ENCODE results near the gene CMIP.

The CMIP gene

GRCh38 chr16:81463296-81463890, 18.8 kb downstream of the CMIP start:
- 94 to 95% methylated on average over 16 of the region's 16 CpGs for WGBS, 2 experiments
- no peak overlapping the region for H3K27ac ChIP-seq (ENCODE audit: insufficient read depth, low read depth, low read length, poor library complexity, severe bottlenecking)
- no peaks in the 10 kb centered on the region for H3K36me3 ChIP-seq (ENCODE audit: control insufficient read depth, insufficient read depth, low read length)
- H3K4me3 ChIP-seq (ENCODE audit: insufficient read depth, low read depth, low read length) = no peak overlapping the region
- no peaks in the 10 kb centered on the region for H3K9me3 ChIP-seq (ENCODE audit: control insufficient read depth, low read length)
- peaks cover 3% of the 10 kb centered on the region for H3K4me1 ChIP-seq (ENCODE audit: control insufficient read depth, insufficient read depth, low read length)
- H3K27me3 ChIP-seq (ENCODE audit: control insufficient read depth, insufficient read depth, low read length, poor library complexity, severe bottlenecking) = no peaks in the 10 kb centered on the region

- Histone ChIP-seq H3K4me3 (ENCODE audit: insufficient read depth, low read depth, low read length) (no peak overlapping the region), H3K27me3 (ENCODE audit: control insufficient read depth, insufficient read depth, low read length, poor library complexity, severe bottlenecking) (no peaks in the 10 kb centered on the region), H3K4me1 (ENCODE audit: control insufficient read depth, insufficient read depth, low read length) (peaks cover 3% of the 10 kb centered on the region), H3K36me3 (ENCODE audit: control insufficient read depth, insufficient read depth, low read length) (no peaks in the 10 kb centered on the region), H3K27ac (ENCODE audit: insufficient read depth, low read depth, low read length, poor library complexity, severe bottlenecking) (no peak overlapping the region), H3K9me3 (ENCODE audit: control insufficient read depth, low read length) (no peaks in the 10 kb centered on the region)
- 94 to 97% methylated on average over 4 of the region's 5 CpGs for WGBS, 2 experiments
These were observed 19.7 kb downstream of the CMIP start for GRCh38 chr16:81464279-81464678.

DNA sequence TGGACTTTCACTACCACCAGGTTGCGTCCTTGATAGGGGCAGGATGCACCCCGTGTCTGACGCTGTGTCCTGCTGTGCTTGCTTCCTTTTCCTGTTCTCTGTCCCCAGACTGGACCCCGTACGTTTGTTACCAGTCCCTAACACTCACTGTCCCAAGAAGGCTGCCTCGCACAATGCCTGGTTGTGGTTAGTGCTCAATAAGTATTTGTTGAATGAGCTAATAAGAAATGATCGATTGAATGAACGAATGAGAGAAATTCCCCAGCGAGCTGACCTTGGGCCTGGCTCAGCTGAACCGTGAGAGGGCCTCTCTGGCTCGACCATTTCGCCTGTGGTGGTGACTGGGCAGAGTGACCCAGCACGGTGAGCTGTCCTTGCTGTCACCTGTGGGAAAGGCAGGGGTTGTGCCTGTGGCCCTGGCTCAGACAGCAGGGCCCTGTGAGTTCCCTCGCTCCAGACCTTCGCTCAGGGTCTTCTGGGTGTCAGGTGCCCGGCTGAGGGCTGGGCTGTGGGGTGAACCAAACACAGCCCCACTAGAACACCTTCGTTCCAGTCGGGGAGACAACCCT, 20.9 kb downstream of the CMIP start:
- Histone ChIP-seq H3K27me3 (ENCODE audit: control insufficient read depth, insufficient read depth, low read length, poor library complexity, severe bottlenecking) (no peaks in the 10 kb centered on the region), H3K4me3 (ENCODE audit: insufficient read depth, low read depth, low read length) (no peak overlapping the region), H3K36me3 (ENCODE audit: control insufficient read depth, insufficient read depth, low read length) (no peaks in the 10 kb centered on the region), H3K4me1 (ENCODE audit: control insufficient read depth, insufficient read depth, low read length) (peaks cover 3% of the 10 kb centered on the region), H3K27ac (ENCODE audit: insufficient read depth, low read depth, low read length, poor library complexity, severe bottlenecking) (no peak overlapping the region), H3K9me3 (ENCODE audit: control insufficient read depth, low read length) (no peaks in the 10 kb centered on the region)
- WGBS, 2 experiments = 91% methylated on average over 18 of the region's 18 CpGs

GRCh38 chr16:81466356-81466980, 21.9 kb downstream of the CMIP start:
- Histone ChIP-seq H3K27ac (ENCODE audit: insufficient read depth, low read depth, low read length, poor library complexity, severe bottlenecking) (no peak overlapping the region), H3K4me1 (ENCODE audit: control insufficient read depth, insufficient read depth, low read length) (peaks cover 3% of the 10 kb centered on the region), H3K4me3 (ENCODE audit: insufficient read depth, low read depth, low read length) (no peak overlapping the region), H3K36me3 (ENCODE audit: control insufficient read depth, insufficient read depth, low read length) (no peaks in the 10 kb centered on the region), H3K27me3 (ENCODE audit: control insufficient read depth, insufficient read depth, low read length, poor library complexity, severe bottlenecking) (no peaks in the 10 kb centered on the region), H3K9me3 (ENCODE audit: control insufficient read depth, low read length) (no peaks in the 10 kb centered on the region)
- WGBS, 2 experiments = 74 to 77% methylated on average over 7 of the region's 7 CpGs

GRCh38 chr16:81467072-81467471, 22.5 kb downstream of the CMIP start:
- peaks cover 3% of the 10 kb centered on the region for H3K4me1 ChIP-seq (ENCODE audit: control insufficient read depth, insufficient read depth, low read length)

DNA sequence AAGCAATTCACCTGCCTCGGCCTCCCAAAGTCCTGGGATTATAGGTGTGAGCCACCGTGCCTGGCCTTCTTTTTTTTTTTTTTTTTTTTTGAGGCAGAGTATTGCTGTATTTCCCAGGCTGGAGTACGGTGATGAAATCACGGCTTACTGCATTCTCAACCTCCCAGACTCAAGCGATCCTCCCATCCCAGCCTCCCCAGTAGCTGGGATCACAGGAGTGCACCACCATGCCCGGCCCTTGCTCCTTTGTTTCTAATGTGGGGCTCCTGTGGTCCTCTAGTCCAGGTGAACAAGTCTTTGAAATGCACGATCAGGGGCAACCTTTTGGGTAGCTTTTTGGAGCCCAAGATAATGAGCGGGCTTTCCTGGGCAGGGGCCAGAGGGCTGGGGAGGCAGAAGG, 23.2 kb downstream of the CMIP start:
- no peaks in the 10 kb centered on the region for H3K36me3 ChIP-seq (ENCODE audit: control insufficient read depth, insufficient read depth, low read length)
- H3K27me3 ChIP-seq (ENCODE audit: control insufficient read depth, insufficient read depth, low read length, poor library complexity, severe bottlenecking) = no peaks in the 10 kb centered on the region
- H3K27ac ChIP-seq (ENCODE audit: insufficient read depth, low read depth, low read length, poor library complexity, severe bottlenecking) = no peak overlapping the region
- no peak overlapping the region for H3K4me3 ChIP-seq (ENCODE audit: insufficient read depth, low read depth, low read length)
- 87 to 88% methylated on average over 8 of the region's 8 CpGs for WGBS, 2 experiments
- H3K4me1 ChIP-seq (ENCODE audit: control insufficient read depth, insufficient read depth, low read length) = peaks cover 10% of the 10 kb centered on the region
- no peaks in the 10 kb centered on the region for H3K9me3 ChIP-seq (ENCODE audit: control insufficient read depth, low read length)

More at GRCh38 chr16:81467072-81467471, 22.5 kb downstream of the CMIP start:
- H3K36me3 ChIP-seq (ENCODE audit: control insufficient read depth, insufficient read depth, low read length) = no peaks in the 10 kb centered on the region
- H3K9me3 ChIP-seq (ENCODE audit: control insufficient read depth, low read length) = no peaks in the 10 kb centered on the region
- 91% methylated on average over 10 to 11 of the region's 11 CpGs for WGBS, 2 experiments
- no peaks in the 10 kb centered on the region for H3K27me3 ChIP-seq (ENCODE audit: control insufficient read depth, insufficient read depth, low read length, poor library complexity, severe bottlenecking)
- H3K4me3 ChIP-seq (ENCODE audit: insufficient read depth, low read depth, low read length) = no peak overlapping the region
- H3K27ac ChIP-seq (ENCODE audit: insufficient read depth, low read depth, low read length, poor library complexity, severe bottlenecking) = no peak overlapping the region

DNA sequence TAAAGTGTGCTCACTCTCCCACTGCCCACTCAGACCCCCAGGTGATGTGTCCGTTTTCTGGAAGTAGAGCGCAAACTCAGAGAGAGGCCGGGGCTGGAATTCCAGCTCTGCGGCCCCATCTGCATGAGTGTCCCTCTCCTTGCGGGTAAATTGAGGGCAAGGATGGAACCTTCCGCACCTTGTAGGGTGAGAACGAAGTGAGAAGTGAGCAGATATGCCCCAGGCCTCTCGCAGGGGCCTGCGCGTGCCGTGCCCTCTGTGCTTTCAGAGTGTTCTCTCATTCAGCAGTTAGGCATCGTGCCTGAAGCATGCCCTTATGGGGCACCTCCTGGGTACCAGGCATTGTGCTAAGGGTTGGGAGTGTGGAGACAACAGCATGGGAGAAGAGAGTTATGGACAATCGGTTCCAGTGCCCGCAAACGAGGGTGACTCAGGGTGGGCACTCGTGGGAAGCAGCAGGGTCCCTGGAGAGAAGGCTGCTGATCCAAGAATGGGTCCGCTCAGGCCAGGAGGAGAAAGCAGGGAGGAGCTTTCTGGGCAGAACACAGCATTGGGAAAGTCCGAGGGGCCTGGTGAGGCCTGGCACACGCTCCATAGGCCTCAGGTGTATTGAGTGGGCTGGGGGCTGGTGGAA, 23.8 kb downstream of the CMIP start:
- Histone ChIP-seq H3K9me3 (ENCODE audit: control insufficient read depth, low read length) (no peaks in the 10 kb centered on the region), H3K27me3 (ENCODE audit: control insufficient read depth, insufficient read depth, low read length, poor library complexity, severe bottlenecking) (no peaks in the 10 kb centered on the region), H3K4me3 (ENCODE audit: insufficient read depth, low read depth, low read length) (no peak overlapping the region), H3K27ac (ENCODE audit: insufficient read depth, low read depth, low read length, poor library complexity, severe bottlenecking) (no peak overlapping the region), H3K36me3 (ENCODE audit: control insufficient read depth, insufficient read depth, low read length) (no peaks in the 10 kb centered on the region), H3K4me1 (ENCODE audit: control insufficient read depth, insufficient read depth, low read length) (peaks cover 16% of the 10 kb centered on the region)
- 95% methylated on average over 19 of the region's 19 CpGs for WGBS, 2 experiments

DNA sequence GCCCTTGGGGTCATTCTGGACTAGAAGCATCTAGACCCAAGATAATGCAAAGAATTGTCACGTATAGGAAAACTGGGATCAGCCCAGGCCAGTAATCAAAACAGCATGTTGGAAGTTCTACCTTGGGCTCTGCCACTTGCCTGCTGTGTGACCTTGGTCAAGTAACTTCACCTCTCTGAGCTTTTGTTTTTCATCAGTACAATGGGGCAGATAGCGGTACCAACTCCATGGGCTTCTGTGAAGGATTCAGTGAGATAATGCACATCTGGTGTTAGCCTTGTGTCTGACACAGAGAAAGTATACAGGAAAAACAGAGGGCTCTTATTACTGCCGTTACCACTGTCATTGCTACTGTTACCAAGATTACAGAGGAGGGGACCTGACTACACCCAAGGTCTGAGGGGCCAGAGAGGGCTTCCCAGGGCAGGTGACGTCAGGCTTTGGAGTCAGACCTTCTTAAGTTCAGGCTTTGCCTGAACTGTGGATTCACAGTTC, 24.6 kb downstream of the CMIP start:
- H3K4me3 ChIP-seq (ENCODE audit: insufficient read depth, low read depth, low read length) = no peak overlapping the region
- H3K9me3 ChIP-seq (ENCODE audit: control insufficient read depth, low read length) = no peaks in the 10 kb centered on the region
- H3K27me3 ChIP-seq (ENCODE audit: control insufficient read depth, insufficient read depth, low read length, poor library complexity, severe bottlenecking) = no peaks in the 10 kb centered on the region
- H3K4me1 ChIP-seq (ENCODE audit: control insufficient read depth, insufficient read depth, low read length) = peaks cover 20% of the 10 kb centered on the region
- H3K36me3 ChIP-seq (ENCODE audit: control insufficient read depth, insufficient read depth, low read length) = no peaks in the 10 kb centered on the region
- no peak overlapping the region for H3K27ac ChIP-seq (ENCODE audit: insufficient read depth, low read depth, low read length, poor library complexity, severe bottlenecking)
- 92 to 97% methylated on average over 4 of the region's 4 CpGs for WGBS, 2 experiments

- no peaks in the 10 kb centered on the region for H3K9me3 ChIP-seq (ENCODE audit: control insufficient read depth, low read length)
- 83% methylated on average over 13 of the region's 13 CpGs for WGBS, 2 experiments
- no peaks in the 10 kb centered on the region for H3K27me3 ChIP-seq (ENCODE audit: control insufficient read depth, insufficient read depth, low read length, poor library complexity, severe bottlenecking)
- peaks cover 20% of the 10 kb centered on the region for H3K4me1 ChIP-seq (ENCODE audit: control insufficient read depth, insufficient read depth, low read length)
- H3K27ac ChIP-seq (ENCODE audit: insufficient read depth, low read depth, low read length, poor library complexity, severe bottlenecking) = no peak overlapping the region
- no peak overlapping the region for H3K4me3 ChIP-seq (ENCODE audit: insufficient read depth, low read depth, low read length)
- H3K36me3 ChIP-seq (ENCODE audit: control insufficient read depth, insufficient read depth, low read length) = no peaks in the 10 kb centered on the region
These were observed 25.3 kb downstream of the CMIP start for GRCh38 chr16:81469710-81470535.
